ENCODE measurements around the gene USPL1. TPM values are rescaled to one million over a fixed set of nuclear protein-coding genes. Genes with fewer than 3 reads are reported as not detected.

Gene USPL1
- polyA plus RNA-seq, 1 donor from 2014 or later, result 60.1 TPM

- no peaks in the 10 kb centered on the region for H3K79me2 ChIP-seq (replicated peaks; ENCODE audit: insufficient read depth, low read length)
- no peak overlapping the region for H3K4me2 ChIP-seq (ENCODE audit: low read length)
- no peaks in the 10 kb centered on the region for H3K27me3 ChIP-seq (ENCODE audit: insufficient read depth, low read depth, low read length)
- H3K9me3 ChIP-seq (ENCODE audit: low read length), result no peaks in the 10 kb centered on the region
- H3K27ac ChIP-seq (ENCODE audit: low read length), result no peak overlapping the region
- no peaks in the 10 kb centered on the region for H3F3A ChIP-seq (ENCODE audit: insufficient read depth, low read length, poor library complexity, severe bottlenecking)
- no peaks in the 10 kb centered on the region for H3K36me3 ChIP-seq (ENCODE audit: insufficient read depth, low read length)
- H3K9ac ChIP-seq (ENCODE audit: low read length), result no peak overlapping the region
- H3K4me3 ChIP-seq (ENCODE audit: low read length), result no peak overlapping the region
- H3K9me2 ChIP-seq (ENCODE audit: insufficient read depth, low read length), result no peaks in the 10 kb centered on the region
- H4K20me1 ChIP-seq (ENCODE audit: insufficient read depth), result no peaks in the 10 kb centered on the region
- H2AFZ ChIP-seq (ENCODE audit: low read depth, low read length), result no peak overlapping the region
- TF ChIP-seq POLR2AphosphoS5 (IDR thresholded peaks at IDR 0.05) (no peak), SMC3 (conservative IDR thresholded peaks at IDR 0.05; ENCODE audit: poor library complexity) (no peak), RAD21 (conservative IDR thresholded peaks at IDR 0.05) (no peak), EZH2 (IDR thresholded peaks at IDR 0.05; ENCODE audit: borderline replicate concordance, insufficient read depth, low read length, poor library complexity, severe bottlenecking) (no peak), REST (IDR thresholded peaks at IDR 0.05; ENCODE audit: borderline replicate concordance) (no peak), EP300 (conservative IDR thresholded peaks at IDR 0.05; ENCODE audit: poor library complexity, severe bottlenecking) (no peak), TAF1 (IDR thresholded peaks at IDR 0.05; ENCODE audit: low read depth) (no peak), CTCF (IDR thresholded peaks at IDR 0.05; ENCODE audit: poor library complexity, severe bottlenecking) (no peak), MXI1 (conservative IDR thresholded peaks at IDR 0.05; ENCODE audit: poor library complexity, severe bottlenecking) (no peak)
These were observed 47.0 kb upstream of the USPL1 start for GRCh38 chr13:30570691-30571090.

- Histone ChIP-seq H3K9ac (ENCODE audit: low read length) (no peak overlapping the region), H3K9me2 (ENCODE audit: insufficient read depth, low read length) (no peaks in the 10 kb centered on the region), H3K9me3 (ENCODE audit: low read length) (no peaks in the 10 kb centered on the region), H3K36me3 (ENCODE audit: insufficient read depth, low read length) (no peaks in the 10 kb centered on the region), H3K27me3 (ENCODE audit: insufficient read depth, low read depth, low read length) (no peaks in the 10 kb centered on the region), H3K79me2 (replicated peaks; ENCODE audit: insufficient read depth, low read length) (no peaks in the 10 kb centered on the region), H3F3A (ENCODE audit: insufficient read depth, low read length, poor library complexity, severe bottlenecking) (no peaks in the 10 kb centered on the region), H3K4me3 (ENCODE audit: low read length) (no peak overlapping the region), H3K4me2 (ENCODE audit: low read length) (no peak overlapping the region), H4K20me1 (ENCODE audit: insufficient read depth) (no peaks in the 10 kb centered on the region), H2AFZ (ENCODE audit: low read depth, low read length) (no peak overlapping the region), H3K27ac (ENCODE audit: low read length) (no peak overlapping the region)
- no peak for TF ChIP-seq RAD21 (conservative IDR thresholded peaks at IDR 0.05)
- TF ChIP-seq SMC3 (conservative IDR thresholded peaks at IDR 0.05; ENCODE audit: poor library complexity), result no peak
- no peak for TF ChIP-seq EZH2 (IDR thresholded peaks at IDR 0.05; ENCODE audit: borderline replicate concordance, insufficient read depth, low read length, poor library complexity, severe bottlenecking)
- TF ChIP-seq EP300 (conservative IDR thresholded peaks at IDR 0.05; ENCODE audit: poor library complexity, severe bottlenecking), result no peak
- TF ChIP-seq POLR2AphosphoS5 (IDR thresholded peaks at IDR 0.05), result no peak
- TF ChIP-seq TAF1 (IDR thresholded peaks at IDR 0.05; ENCODE audit: low read depth), result no peak
- TF ChIP-seq CTCF (IDR thresholded peaks at IDR 0.05; ENCODE audit: poor library complexity, severe bottlenecking), result no peak
- TF ChIP-seq MXI1 (conservative IDR thresholded peaks at IDR 0.05; ENCODE audit: poor library complexity, severe bottlenecking), result no peak
- TF ChIP-seq REST (IDR thresholded peaks at IDR 0.05; ENCODE audit: borderline replicate concordance), result no peak
These were observed 44.9 kb upstream of the USPL1 start for GRCh38 chr13:30572859-30573275.

Measured in neural cell (in vitro differentiated cells).